Transverse colon (tissue), 3 donors: Measurements from ENCODE around the gene PDZD8.

Experiments
- EP300 ChIP-seq: sonication (generic); formaldehyde crosslinking; IDR thresholded peaks from one replicate; pipeline ENCODE4 v1.6.1; 2017; ENCODE audit warnings: antibody characterized with exemption, low read depth
- TF ChIP-seq, protein P1 (sequence below), 5 experiments: fragments of 200-600 bp in 3 of 5; fragments of 450-650 bp in 2 of 5; sonication (generic) in 3 of 5; IDR thresholded peaks; 1 replicate in 2 of 5; 2 replicates in 3 of 5; pipeline ENCODE4 v1.5.1; 2016 to 2017; ENCODE audit warnings: antibody characterized with exemption in 5 of 5, inconsistent platforms in 3 of 5, mild to moderate bottlenecking in 2 of 5, moderate library complexity in 1 of 5

- TF ChIP-seq, protein P1, sequence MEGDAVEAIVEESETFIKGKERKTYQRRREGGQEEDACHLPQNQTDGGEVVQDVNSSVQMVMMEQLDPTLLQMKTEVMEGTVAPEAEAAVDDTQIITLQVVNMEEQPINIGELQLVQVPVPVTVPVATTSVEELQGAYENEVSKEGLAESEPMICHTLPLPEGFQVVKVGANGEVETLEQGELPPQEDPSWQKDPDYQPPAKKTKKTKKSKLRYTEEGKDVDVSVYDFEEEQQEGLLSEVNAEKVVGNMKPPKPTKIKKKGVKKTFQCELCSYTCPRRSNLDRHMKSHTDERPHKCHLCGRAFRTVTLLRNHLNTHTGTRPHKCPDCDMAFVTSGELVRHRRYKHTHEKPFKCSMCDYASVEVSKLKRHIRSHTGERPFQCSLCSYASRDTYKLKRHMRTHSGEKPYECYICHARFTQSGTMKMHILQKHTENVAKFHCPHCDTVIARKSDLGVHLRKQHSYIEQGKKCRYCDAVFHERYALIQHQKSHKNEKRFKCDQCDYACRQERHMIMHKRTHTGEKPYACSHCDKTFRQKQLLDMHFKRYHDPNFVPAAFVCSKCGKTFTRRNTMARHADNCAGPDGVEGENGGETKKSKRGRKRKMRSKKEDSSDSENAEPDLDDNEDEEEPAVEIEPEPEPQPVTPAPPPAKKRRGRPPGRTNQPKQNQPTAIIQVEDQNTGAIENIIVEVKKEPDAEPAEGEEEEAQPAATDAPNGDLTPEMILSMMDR (IDR thresholded peaks at IDR 0.05), result no peak
- no peak for TF ChIP-seq EP300
These were observed 120.9 kb downstream of the PDZD8 start for GRCh38 chr10:117254338-117254737.
